HG02759 (cell line): Measurements from ENCODE around the gene PCIF1.
"Not testable (repeated sequence)": the region's sequence is repeated elsewhere in the genome, so short reads cannot be mapped to it uniquely, and the experiment has no call there.

Experiments
- ATAC-seq: cut with Tn5 transposase; IDR thresholded peaks from one replicate; pipeline ENCODE4 v1.9.1; 2021; ENCODE audit warnings: mild to moderate bottlenecking, moderate library complexity; ENCODE audit not compliant: unreplicated experiment

PCIF1 gene

GRCh38 chr20:45988830-45989229 lies 54.3 kb downstream of the PCIF1 start:
- ATAC-seq = not testable (repeated sequence)

DNA sequence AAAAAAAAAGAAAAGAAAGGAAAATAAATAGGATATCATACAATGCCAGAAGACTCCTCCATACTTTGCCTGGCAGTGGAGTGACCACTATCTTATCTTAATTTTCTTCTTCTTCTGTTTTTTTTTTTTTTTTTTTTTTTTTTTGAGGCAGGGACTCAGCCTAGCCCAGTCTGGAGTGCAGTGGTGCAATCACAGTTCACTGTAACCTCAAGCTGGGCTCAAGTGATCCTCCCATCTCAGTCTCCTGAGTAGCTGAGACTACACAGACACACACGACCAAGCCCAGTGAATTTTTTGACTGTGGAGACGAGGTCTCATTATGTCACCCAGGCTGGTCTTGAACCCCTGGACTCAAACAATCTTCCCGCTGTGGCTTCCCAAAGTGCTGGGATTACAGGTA lies 57.1 kb downstream of the PCIF1 start:
- ATAC-seq = no peak

DNA sequence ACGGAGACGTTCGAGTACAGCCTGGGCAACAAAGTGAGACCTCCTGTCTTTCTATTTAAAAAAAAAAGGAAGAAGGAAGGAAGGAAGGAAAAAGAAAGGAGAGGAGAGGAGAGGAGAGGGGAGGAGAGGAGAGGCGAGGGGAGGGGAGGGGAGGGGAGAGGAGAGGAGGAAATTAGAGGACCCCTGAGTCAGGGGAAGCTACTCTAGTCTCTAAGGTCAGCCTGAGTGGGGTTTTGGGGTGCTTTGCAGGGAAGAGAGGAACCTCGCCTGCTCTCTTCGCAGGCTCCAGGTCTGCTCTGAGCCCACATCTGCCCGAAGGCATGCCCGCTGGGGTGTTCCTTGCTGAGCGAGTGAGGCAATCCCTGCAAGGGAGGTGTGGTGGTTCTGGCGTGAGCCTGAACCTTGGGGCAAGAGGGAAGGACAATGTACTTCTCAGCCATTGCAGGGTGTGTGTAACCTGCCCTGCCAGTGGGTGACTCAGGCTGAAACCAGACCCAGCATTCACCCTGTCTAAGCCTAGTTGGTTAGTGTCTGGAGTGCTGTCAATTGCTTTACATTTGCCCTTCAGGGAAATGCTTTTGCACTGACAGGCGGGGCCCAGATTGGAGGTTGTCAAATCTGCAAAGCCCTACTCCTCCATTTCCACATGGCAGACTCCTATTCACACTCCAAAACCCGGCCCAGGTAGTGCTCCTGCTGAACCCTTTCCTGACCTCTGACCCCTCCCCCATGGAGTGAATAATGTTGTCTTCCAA lies 58.9 kb downstream of the PCIF1 start:
- ATAC-seq = no peak

DNA sequence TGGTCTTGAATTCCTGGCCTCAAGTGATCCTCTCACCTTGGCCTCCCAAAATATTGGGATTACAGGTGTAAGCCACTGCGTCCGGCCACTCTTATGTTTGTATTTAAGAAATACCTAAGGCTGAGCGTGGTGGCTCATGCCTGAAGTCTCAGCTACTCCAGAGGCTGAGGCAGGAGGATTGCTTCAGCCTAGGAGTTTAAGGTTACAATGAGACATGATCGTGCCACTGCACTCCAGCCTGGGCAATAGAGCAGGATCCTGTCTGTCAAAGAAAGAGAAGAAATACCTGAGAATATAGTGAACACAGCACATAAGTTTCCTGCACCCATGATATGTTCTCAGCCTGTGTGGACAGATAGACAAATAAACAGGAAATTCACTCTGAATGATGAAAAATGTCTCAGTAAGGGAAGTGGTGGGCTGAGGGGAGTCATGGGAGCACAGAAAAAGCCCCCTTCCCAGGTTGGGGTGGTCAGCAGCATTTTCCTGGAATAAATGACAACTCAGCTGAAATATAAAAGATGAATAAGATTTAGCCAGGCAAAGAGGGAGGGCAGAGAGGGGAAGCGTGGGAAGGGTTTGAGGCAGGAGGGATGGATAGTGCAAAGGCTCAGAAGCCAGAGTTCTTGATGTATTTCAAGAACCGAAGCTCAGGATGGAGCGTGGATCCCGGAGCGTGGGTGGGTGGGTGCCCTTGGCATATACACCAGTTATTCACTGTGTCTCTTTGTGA lies 60.4 kb downstream of the PCIF1 start:
- no peak for ATAC-seq

GRCh38 chr20:45995495-45996097 lies 61.1 kb downstream of the PCIF1 start:
- not testable (repeated sequence) for ATAC-seq

DNA sequence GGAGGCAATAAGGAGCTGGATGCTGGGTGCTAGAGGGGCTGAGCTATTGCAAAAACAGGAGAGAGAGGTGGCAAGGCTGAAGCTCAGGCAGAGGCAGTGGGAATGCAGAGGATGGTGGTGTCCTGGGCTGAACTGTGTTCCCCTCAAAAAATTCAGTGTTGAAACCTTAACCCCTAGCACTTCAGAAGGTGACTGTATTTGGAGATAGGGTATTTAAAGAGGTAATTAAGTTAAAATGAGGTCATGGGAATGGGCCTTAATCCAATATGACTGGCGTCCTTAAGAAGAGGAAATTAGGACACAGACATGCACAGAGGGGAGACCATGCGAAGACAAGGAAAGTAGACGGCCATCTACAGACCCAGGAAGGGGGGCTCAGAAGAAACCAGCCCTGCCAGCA lies 62.7 kb downstream of the PCIF1 start:
- ATAC-seq = no peak
